Measurements from ENCODE around the gene MSRB3. TPM values are rescaled to one million over a fixed set of nuclear protein-coding genes. Genes with fewer than 3 reads are reported as not detected.
"Not testable (repeated sequence)": the region's sequence is repeated elsewhere in the genome, so short reads cannot be mapped to it uniquely, and the experiment has no call there.

MSRB3 gene
- total RNA-seq, 1 experiment from 2014 or later: 5.9 TPM

DNA sequence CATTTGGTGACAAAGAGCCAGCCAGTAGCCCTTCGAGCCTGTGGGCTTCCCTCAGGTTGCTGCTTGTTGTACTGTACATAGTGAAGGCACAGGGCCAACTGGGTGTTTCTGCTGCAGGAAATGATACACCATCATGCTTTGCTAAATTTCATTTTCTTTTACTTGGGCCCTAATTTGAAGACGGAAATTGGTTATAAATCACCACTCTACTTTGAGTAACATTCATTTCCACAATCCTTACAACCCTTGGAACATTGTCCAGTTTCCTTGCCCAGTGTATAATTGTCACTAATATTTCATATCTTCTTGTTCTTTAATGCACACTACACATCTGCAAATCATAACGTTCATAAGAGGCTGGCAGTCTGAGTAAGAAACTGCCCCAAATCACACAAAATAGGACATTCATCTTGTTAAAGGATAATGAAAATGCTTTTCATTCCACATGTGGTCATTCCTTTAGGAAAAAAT is 30.2 kb downstream of the MSRB3 start:
- H3K4me2 ChIP-seq (ENCODE audit: low read length): peak overlapping the region; percentile 75
- CTCF ChIA-PET: no interaction called here
- ATAC-seq (no peak), DNase-seq (peak; percentile 27)
- no peaks in the 10 kb centered on the region for H4K20me1 ChIP-seq (ENCODE audit: low read length)
- H3K79me2 ChIP-seq (ENCODE audit: low read length): no peaks in the 10 kb centered on the region
- H2AFZ ChIP-seq (ENCODE audit: low read length): peak overlapping the region; percentile 45
- no peaks in the 10 kb centered on the region for H3K36me3 ChIP-seq (ENCODE audit: low read depth, low read length)
- POLR2A ChIA-PET (ENCODE audit: unreplicated experiment): no interaction called here
- TF ChIP-seq EZH2phosphoT487 (IDR thresholded peaks at IDR 0.05; ENCODE audit: borderline replicate concordance, low read length) (no peak), EZH2 (IDR thresholded peaks at IDR 0.05; ENCODE audit: low read length, unreplicated experiment) (no peak)
- TF ChIP-seq, protein P1, sequence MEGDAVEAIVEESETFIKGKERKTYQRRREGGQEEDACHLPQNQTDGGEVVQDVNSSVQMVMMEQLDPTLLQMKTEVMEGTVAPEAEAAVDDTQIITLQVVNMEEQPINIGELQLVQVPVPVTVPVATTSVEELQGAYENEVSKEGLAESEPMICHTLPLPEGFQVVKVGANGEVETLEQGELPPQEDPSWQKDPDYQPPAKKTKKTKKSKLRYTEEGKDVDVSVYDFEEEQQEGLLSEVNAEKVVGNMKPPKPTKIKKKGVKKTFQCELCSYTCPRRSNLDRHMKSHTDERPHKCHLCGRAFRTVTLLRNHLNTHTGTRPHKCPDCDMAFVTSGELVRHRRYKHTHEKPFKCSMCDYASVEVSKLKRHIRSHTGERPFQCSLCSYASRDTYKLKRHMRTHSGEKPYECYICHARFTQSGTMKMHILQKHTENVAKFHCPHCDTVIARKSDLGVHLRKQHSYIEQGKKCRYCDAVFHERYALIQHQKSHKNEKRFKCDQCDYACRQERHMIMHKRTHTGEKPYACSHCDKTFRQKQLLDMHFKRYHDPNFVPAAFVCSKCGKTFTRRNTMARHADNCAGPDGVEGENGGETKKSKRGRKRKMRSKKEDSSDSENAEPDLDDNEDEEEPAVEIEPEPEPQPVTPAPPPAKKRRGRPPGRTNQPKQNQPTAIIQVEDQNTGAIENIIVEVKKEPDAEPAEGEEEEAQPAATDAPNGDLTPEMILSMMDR (conservative IDR thresholded peaks at IDR 0.05; ENCODE audit: low read depth, low read length): no peak
- no TSS peak for BruUV-seq (replicated peaks)
- peak overlapping the region; percentile 70 for H3K27ac ChIP-seq (ENCODE audit: low read length)
- H3K4me1 ChIP-seq (ENCODE audit: insufficient read depth, low read length): peaks cover 37% of the 10 kb centered on the region
- peaks cover 6% of the 10 kb centered on the region for H3F3A ChIP-seq (ENCODE audit: low read length, unreplicated experiment)
- no peak overlapping the region for H3K4me3 ChIP-seq (ENCODE audit: low read length)
- no peaks in the 10 kb centered on the region for H3K9me2 ChIP-seq (replicated peaks; ENCODE audit: low read length)
- peak overlapping the region; percentile 5; the same call in 1 of the 2 replicates for H3K9ac ChIP-seq (ENCODE audit: low read length)
- intact Hi-C loops (cut with micrococcal nuclease): loop anchor here (5.0 kb wide), 2 partner anchors 389 to 569 kb away; no protein-coding TSS in a partner anchor
- H3K27me3 ChIP-seq (ENCODE audit: low read length): no peaks in the 10 kb centered on the region
- H3K9me3 ChIP-seq (ENCODE audit: low read length): no peaks in the 10 kb centered on the region

DNA sequence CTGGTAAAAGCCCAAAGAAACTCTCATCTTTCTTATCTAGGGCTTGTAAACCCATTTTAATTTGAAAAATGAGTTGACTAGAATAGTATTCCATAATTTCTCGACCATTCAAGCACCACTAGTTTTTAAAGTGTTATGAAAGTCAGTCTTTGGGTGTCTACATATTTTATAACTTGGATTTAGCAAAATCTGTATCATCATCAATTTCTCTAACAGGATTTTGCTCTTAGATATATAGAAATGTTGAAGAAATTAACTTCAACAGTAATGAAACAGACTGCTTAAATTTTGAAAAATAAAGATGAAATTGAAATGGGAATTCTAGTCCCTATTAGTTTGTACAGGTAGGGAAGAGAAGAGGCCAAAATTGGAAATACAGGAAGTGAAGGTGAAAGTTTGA is 32.8 kb downstream of the MSRB3 start:
- Histone ChIP-seq H3K9me2 (replicated peaks; ENCODE audit: low read length) (no peaks in the 10 kb centered on the region), H3K9me3 (ENCODE audit: low read length) (no peaks in the 10 kb centered on the region), H2AFZ (ENCODE audit: low read length) (no peak overlapping the region), H3K27ac (ENCODE audit: low read length) (no peak overlapping the region), H3F3A (ENCODE audit: low read length, unreplicated experiment) (peaks cover 6% of the 10 kb centered on the region), H3K79me2 (ENCODE audit: low read length) (no peaks in the 10 kb centered on the region), H3K4me1 (ENCODE audit: insufficient read depth, low read length) (peaks cover 47% of the 10 kb centered on the region), H3K4me3 (ENCODE audit: low read length) (no peak overlapping the region), H3K27me3 (ENCODE audit: low read length) (no peaks in the 10 kb centered on the region), H3K9ac (ENCODE audit: low read length) (no peak overlapping the region), H3K36me3 (ENCODE audit: low read depth, low read length) (no peaks in the 10 kb centered on the region), H4K20me1 (ENCODE audit: low read length) (no peaks in the 10 kb centered on the region), H3K4me2 (ENCODE audit: low read length) (no peak overlapping the region)
- intact Hi-C loops (cut with micrococcal nuclease): loop anchor here (5.0 kb wide), 2 partner anchors 121 to 511 kb away; partner anchors contain the start of gene HMGA2
- POLR2A ChIA-PET (ENCODE audit: unreplicated experiment): no interaction called here
- TF ChIP-seq, protein P1 (conservative IDR thresholded peaks at IDR 0.05; ENCODE audit: low read depth, low read length): no peak
- TF ChIP-seq EZH2phosphoT487 (IDR thresholded peaks at IDR 0.05; ENCODE audit: borderline replicate concordance, low read length) (no peak), EZH2 (IDR thresholded peaks at IDR 0.05; ENCODE audit: low read length, unreplicated experiment) (no peak)
- no TSS peak for BruUV-seq (replicated peaks)
- CTCF ChIA-PET: no interaction called here
- no peak for ATAC-seq
- no peak for DNase-seq

DNA sequence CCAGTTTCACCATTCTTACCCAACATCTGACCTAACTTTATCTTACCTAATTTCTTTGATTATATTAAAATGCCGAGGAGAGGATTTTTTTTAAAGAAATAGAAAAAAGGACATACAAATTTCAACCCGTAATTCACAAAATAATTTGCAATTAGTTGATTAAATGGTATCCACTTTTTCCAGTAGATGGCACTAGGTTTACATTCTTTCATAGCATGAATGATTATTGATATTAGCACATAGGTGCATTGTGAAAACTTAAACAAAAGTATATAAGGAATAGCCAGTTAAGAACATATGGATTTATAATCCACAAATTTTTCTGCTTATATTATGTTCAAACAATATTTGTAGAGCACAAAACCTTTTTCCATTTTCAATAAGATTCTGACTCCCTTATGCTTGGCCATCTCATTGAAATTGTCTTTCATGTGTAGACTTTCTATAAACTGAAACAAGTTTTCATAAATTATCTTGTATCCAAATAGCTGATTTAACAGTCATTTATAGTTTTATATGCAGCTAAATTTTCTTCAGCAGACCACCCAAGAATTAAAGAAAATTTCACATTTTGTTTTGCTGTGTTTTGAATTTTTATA is 35.3 kb downstream of the MSRB3 start:
- BruUV-seq (replicated peaks): no TSS peak
- peak overlapping the region; percentile 55 for H2AFZ ChIP-seq (ENCODE audit: low read length)
- no peaks in the 10 kb centered on the region for H3K27me3 ChIP-seq (ENCODE audit: low read length)
- no peaks in the 10 kb centered on the region for H3K9me2 ChIP-seq (replicated peaks; ENCODE audit: low read length)
- H3K36me3 ChIP-seq (ENCODE audit: low read depth, low read length): no peaks in the 10 kb centered on the region
- H3K9me3 ChIP-seq (ENCODE audit: low read length): no peaks in the 10 kb centered on the region
- H3K4me2 ChIP-seq (ENCODE audit: low read length): peak overlapping the region; percentile 38
- peak overlapping the region; percentile 30 for H3K27ac ChIP-seq (ENCODE audit: low read length)
- ChIA-PET CTCF (no interaction called here), POLR2A (ENCODE audit: unreplicated experiment) (interaction anchor here (0.6 kb wide), 2 partner anchors 66 to 116 kb away, joined by 3 read pairs; no protein-coding TSS in a partner anchor)
- DNase-seq (peak; percentile 79), ATAC-seq (peak; percentile 46; the same call in 1 of the 2 replicates)
- intact Hi-C loops (cut with micrococcal nuclease): loop anchor here (2.0 to 5.0 kb wide), 5 partner anchors 118 to 508 kb away; partner anchors contain the start of gene HMGA2
- H4K20me1 ChIP-seq (ENCODE audit: low read length): no peaks in the 10 kb centered on the region
- H3F3A ChIP-seq (ENCODE audit: low read length, unreplicated experiment): no peaks in the 10 kb centered on the region
- no peaks in the 10 kb centered on the region for H3K79me2 ChIP-seq (ENCODE audit: low read length)
- TF ChIP-seq EZH2 (IDR thresholded peaks at IDR 0.05; ENCODE audit: low read length, unreplicated experiment) (no peak), EZH2phosphoT487 (IDR thresholded peaks at IDR 0.05; ENCODE audit: borderline replicate concordance, low read length) (no peak)
- TF ChIP-seq, protein P1 (conservative IDR thresholded peaks at IDR 0.05; ENCODE audit: low read depth, low read length): peak; percentile 91
- peak overlapping the region; percentile 38 for H3K9ac ChIP-seq (ENCODE audit: low read length)
- H3K4me1 ChIP-seq (ENCODE audit: insufficient read depth, low read length): peaks cover 24% of the 10 kb centered on the region
- no peak overlapping the region; the same call in 1 of the 2 replicates for H3K4me3 ChIP-seq (ENCODE audit: low read length)

DNA sequence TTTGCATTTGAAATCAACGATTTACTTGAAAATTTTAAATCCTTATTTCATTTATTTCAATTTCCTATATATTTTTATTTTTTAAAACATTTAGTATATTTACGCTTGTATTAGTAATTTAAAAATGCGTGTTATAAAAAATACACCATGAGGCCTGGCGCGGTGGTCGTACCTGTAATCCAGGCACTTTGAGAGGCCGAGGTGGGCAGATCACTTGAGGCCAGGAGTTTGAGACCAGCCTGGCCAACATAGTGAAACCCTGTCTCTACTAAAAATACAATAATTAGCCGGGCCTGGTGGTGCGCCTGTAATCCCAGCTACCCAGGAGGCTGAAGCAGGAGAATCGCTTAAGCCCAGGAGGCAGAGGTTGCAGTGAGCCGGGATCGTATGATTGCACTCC is 36.8 kb downstream of the MSRB3 start:
- H2AFZ ChIP-seq (ENCODE audit: low read length); H3K79me2 ChIP-seq (ENCODE audit: low read length); DNase-seq; H3K9me2 ChIP-seq (replicated peaks; ENCODE audit: low read length); H3K9ac ChIP-seq (ENCODE audit: low read length); H4K20me1 ChIP-seq (ENCODE audit: low read length); CTCF ChIA-PET; POLR2A ChIA-PET (ENCODE audit: unreplicated experiment); intact Hi-C loops (cut with micrococcal nuclease); H3K9me3 ChIP-seq (ENCODE audit: low read length); BruUV-seq (replicated peaks); H3F3A ChIP-seq (ENCODE audit: low read length, unreplicated experiment); ATAC-seq; H3K27ac ChIP-seq (ENCODE audit: low read length); H3K4me3 ChIP-seq (ENCODE audit: low read length); H3K36me3 ChIP-seq (ENCODE audit: low read depth, low read length); H3K27me3 ChIP-seq (ENCODE audit: low read length); H3K4me2 ChIP-seq (ENCODE audit: low read length): not testable (repeated sequence)
- H3K4me1 ChIP-seq (ENCODE audit: insufficient read depth, low read length): peaks cover 23% of the 10 kb centered on the region

Measured in PC-3 (cell line).